Right atrium auricular region (tissue), 2 donors: ENCODE measurements around the gene NSD1. TPM values are rescaled to one million over a fixed set of nuclear protein-coding genes. Genes with fewer than 3 reads are reported as not detected.

Experiments
- DNase-seq: peaks from one replicate; pipeline ENCODE4 v3.0.0-alpha.2; 2019; ENCODE audit warnings: low spot score
- H3K27ac ChIP-seq, 2 donors: fragments of 200-600 bp; sonication (generic); 1 replicate in 1 of 2; 2 replicates in 1 of 2; pipeline ENCODE4 v1.5.1; 2016 to 2019
- H3K27me3 ChIP-seq, 2 donors: fragments of 200-600 bp; sonication (generic); one replicate each; pipeline versions ENCODE4 v1.5.1 to v1.6.0; 2017 to 2019
- H3K36me3 ChIP-seq: fragments of 200-600 bp; sonication (generic); one replicate; pipeline ENCODE4 v1.5.1; 2016
- H3K4me1 ChIP-seq, 2 donors: fragments of 200-600 bp; sonication (generic); one replicate each; pipeline versions ENCODE4 v1.5.1 to v1.6.0; 2017 to 2019
- H3K4me3 ChIP-seq, 2 donors: fragments of 200-600 bp; sonication (generic); 1 replicate in 1 of 2; 2 replicates in 1 of 2; pipeline ENCODE4 v1.5.1; 2017 to 2019; ENCODE audit warnings: mild to moderate bottlenecking in 1 of 2, moderate library complexity in 1 of 2
- H3K9me3 ChIP-seq, 2 donors: fragments of 200-600 bp; sonication (generic); one replicate each; pipeline ENCODE4 v1.5.1; 2019
- total RNA-seq, 2 donors: library from RNA; depleted of rRNA; stranded (reverse); fragments of >200 nt; gene quantifications; one replicate each; pipeline ENCODE4 v1.1.0, GENCODE V29; 2016
- TF ChIP-seq, protein P1 (sequence below), 2 donors: fragments of 200-600 bp; sonication (generic); IDR thresholded peaks; one replicate each; pipeline ENCODE4 v1.5.1; 2019; ENCODE audit warnings: antibody characterized with exemption in 2 of 2

Gene NSD1
- total RNA-seq, 2 donors from 2014 or later: 25.4 to 26.7 TPM

DNA sequence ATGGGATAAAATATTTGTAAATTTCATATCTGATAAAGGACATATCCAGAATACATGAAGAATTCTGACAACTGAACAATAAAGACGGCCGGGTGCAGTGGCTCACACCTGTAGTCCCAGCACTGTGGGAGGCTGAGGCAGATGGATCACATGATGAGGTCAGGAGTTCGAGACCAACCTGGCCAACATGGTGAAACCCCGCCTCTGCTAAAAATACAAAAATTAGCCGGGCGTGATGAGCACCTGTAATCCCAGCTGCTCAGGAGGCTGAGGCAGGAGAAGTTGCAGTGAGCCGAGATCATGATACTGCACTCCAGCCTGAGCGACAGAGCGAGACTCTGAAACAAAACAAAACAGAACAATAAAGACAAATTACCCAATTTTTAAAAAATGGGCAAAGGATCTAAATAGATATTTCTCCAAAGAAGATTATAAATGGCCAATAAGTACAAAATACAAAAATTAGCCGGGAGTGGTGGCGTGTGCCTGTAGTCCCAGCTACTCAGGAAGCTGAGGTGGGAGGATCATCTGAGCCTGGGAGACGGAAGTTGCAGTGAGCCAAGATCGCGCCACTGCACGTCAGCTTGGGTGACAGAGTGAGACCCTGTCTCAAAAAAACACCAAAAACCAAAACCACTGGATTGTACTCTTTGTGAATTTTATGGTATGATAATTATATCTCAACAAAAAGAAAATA, 9.6 kb upstream of the NSD1 start:
- DNase-seq: no peak
- Histone ChIP-seq H3K4me1 (no peaks in the 10 kb centered on the region), H3K27me3 (no peaks in the 10 kb centered on the region), H3K27ac (no peak overlapping the region), H3K4me3 (no peak overlapping the region), H3K36me3 (no peaks in the 10 kb centered on the region), H3K9me3 (no peaks in the 10 kb centered on the region)
- TF ChIP-seq, protein P1, sequence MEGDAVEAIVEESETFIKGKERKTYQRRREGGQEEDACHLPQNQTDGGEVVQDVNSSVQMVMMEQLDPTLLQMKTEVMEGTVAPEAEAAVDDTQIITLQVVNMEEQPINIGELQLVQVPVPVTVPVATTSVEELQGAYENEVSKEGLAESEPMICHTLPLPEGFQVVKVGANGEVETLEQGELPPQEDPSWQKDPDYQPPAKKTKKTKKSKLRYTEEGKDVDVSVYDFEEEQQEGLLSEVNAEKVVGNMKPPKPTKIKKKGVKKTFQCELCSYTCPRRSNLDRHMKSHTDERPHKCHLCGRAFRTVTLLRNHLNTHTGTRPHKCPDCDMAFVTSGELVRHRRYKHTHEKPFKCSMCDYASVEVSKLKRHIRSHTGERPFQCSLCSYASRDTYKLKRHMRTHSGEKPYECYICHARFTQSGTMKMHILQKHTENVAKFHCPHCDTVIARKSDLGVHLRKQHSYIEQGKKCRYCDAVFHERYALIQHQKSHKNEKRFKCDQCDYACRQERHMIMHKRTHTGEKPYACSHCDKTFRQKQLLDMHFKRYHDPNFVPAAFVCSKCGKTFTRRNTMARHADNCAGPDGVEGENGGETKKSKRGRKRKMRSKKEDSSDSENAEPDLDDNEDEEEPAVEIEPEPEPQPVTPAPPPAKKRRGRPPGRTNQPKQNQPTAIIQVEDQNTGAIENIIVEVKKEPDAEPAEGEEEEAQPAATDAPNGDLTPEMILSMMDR (IDR thresholded peaks at IDR 0.05): no peak

DNA sequence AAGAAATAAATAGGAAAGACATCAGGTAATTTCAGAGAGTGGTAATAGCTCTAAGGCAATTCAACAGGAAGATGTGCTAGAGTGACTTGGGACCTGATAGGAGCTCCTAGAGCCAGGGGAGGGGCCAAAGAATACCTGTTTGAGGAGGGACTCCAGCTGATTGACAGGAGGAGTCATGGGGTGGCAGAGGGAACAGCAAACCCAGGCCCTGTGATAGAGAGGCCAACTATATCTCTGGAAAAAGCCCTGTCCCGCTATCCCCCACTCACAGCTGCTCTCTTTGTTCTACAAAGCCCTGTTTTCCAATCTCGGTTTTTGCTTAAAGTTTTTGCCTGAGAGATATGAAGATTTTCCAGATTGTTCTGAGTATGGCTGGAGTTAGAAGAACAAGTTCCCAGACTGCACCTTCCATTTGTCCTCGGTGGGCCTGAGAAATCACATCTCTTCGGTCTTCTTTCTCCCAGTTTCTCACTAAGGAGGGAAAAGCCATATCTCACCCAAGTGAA, 9.0 kb upstream of the NSD1 start:
- Histone ChIP-seq H3K36me3 (no peaks in the 10 kb centered on the region), H3K9me3 (no peaks in the 10 kb centered on the region), H3K27me3 (no peaks in the 10 kb centered on the region), H3K27ac (no peak overlapping the region), H3K4me3 (no peak overlapping the region), H3K4me1 (no peaks in the 10 kb centered on the region)
- DNase-seq: no peak
- TF ChIP-seq, protein P1 (IDR thresholded peaks at IDR 0.05): no peak

DNA sequence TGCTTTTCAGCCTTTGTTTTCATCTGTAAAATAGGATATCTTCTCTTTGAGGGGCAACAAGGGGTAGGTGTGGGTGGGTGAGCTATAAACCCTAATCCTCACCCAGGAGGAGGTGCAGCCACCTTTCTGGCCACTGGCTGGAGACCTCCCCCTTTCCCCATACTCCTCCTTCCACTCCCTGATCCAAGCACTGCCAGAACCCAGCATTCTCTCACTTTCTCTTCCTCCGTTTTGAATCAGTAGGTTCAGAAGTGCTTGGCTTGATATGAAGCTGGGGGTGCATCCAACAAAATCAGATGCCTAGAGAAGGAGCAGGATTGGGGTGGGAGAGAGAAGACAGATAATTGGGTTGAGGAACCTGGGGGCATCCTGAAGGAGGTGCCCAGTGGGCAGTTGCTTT, 6.8 kb upstream of the NSD1 start:
- no peak for DNase-seq

DNA sequence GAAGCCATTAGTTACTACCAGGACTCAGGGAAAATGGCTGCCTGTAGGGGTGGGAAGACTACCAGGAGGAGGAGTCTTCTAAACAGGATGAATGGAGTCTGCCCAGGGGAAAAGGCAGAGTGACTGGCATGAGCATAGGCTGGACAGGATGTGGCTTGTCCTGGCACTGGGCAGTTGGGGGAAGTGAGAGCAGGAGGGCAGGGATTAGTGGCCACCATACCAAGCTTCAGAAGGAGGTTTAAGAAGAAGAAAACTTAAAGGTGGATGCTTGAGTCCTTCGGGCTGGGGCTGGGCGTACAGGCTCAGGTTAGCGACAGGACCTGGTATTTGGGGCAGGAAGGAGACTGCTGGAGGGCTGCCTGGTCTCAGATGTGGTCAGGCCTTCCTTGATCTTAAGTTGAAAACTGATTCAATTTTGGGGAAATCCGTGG, 5.0 kb upstream of the NSD1 start:
- no peaks in the 10 kb centered on the region for H3K27me3 ChIP-seq
- no peak for DNase-seq
- H3K27ac ChIP-seq: no peak overlapping the region
- TF ChIP-seq, protein P1 (IDR thresholded peaks at IDR 0.05): no peak
- no peaks in the 10 kb centered on the region for H3K9me3 ChIP-seq
- no peak overlapping the region for H3K4me3 ChIP-seq
- H3K36me3 ChIP-seq: no peaks in the 10 kb centered on the region
- H3K4me1 ChIP-seq: peaks cover 0 to 10% of the 10 kb centered on the region in 2 donors

More for the DNA sequence above, 6.8 kb upstream of the NSD1 start:
- H3K27ac ChIP-seq: no peak overlapping the region
- no peaks in the 10 kb centered on the region for H3K27me3 ChIP-seq
- no peaks in the 10 kb centered on the region for H3K4me1 ChIP-seq
- no peaks in the 10 kb centered on the region for H3K36me3 ChIP-seq
- H3K9me3 ChIP-seq: no peaks in the 10 kb centered on the region
- H3K4me3 ChIP-seq: no peak overlapping the region
- TF ChIP-seq, protein P1 (IDR thresholded peaks at IDR 0.05): no peak

DNA sequence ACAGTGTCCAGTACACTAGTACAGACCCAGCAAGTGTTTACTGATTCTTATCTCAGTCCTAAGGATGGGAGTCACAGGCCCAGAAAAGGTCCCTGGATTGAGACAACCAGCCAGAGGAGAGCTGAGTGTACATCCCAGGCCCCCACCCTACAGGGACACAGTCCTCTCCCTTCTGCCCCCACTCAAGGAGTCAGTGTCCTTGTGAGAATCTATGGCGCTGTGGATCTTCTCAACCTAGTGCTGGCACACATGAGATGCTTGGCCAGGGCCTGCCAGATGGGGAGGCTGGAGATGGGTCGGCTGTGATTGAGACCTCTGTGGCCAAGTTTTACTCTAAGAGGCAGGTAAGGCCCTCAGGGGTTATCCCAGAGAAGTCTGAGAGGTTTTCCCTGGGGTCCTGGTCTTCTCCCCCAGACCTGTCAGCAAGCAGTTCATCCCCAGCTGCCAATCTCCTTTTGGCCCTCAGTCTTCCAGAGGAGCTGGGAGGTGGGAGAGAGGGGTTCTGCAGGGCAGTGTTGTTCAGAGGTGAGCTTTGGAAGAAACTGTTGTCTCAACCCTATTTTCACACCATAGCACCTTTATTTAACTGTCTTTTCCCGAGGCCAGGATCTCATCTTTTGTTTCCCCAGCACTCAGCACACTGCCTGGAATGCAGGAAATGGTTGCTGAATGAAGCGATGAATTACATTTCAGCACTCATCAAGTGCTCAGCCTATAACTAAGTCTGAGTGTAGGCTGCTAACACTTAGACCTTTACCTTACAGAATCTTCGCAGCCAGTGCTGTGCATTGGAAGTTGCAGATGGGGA, 3.2 kb upstream of the NSD1 start:
- Histone ChIP-seq H3K27ac (no peak overlapping the region), H3K4me3 (no peak overlapping the region), H3K4me1 (peaks cover 0 to 21% of the 10 kb centered on the region in 2 donors), H3K36me3 (peaks cover 3% of the 10 kb centered on the region), H3K27me3 (no peaks in the 10 kb centered on the region), H3K9me3 (no peaks in the 10 kb centered on the region)
- TF ChIP-seq, protein P1 (IDR thresholded peaks at IDR 0.05): no peak
- no peak for DNase-seq
